Measurements from ENCODE around the gene EXOC2. TPM values are rescaled to one million over a fixed set of nuclear protein-coding genes. Genes with fewer than 3 reads are reported as not detected.

The EXOC2 gene
- total RNA-seq, 1 donor from 2014 or later, result 46.5 TPM

DNA sequence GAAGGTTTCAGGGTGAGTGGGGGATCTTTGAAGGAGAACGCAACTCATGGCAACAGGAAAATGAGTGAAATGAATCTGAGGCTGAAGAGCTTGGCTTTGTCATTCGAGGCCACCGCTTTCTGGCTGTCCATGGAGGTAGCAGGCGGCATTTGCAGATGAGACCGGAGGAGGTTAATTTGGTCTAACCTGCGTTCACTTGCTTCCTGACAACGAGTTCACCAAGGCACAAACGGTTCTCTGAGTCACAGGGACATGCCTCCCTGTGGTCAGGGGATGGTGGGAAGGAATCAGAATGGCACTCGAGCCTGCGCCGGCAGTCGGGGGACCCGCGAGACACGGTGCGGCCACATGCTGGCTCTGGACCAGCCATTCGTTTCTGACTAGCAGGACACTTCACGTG is 226.4 kb downstream of the EXOC2 start:
- H3K4me2 ChIP-seq, result no peak overlapping the region
- no peaks in the 10 kb centered on the region for H3K9me3 ChIP-seq (ENCODE audit: low read depth)
- H3K27me3 ChIP-seq, result no peaks in the 10 kb centered on the region
- H3F3A ChIP-seq (ENCODE audit: low read depth), result no peaks in the 10 kb centered on the region
- H3K27ac ChIP-seq, result no peak overlapping the region
- peaks cover 4% of the 10 kb centered on the region for H3K4me1 Mint-ChIP-seq
- no peak overlapping the region for H3K4me3 ChIP-seq
- no peak for DNase-seq (ENCODE audit: low spot score)
- peak overlapping the region; percentile 46 for H3K4me3 Mint-ChIP-seq
- peaks cover 11% of the 10 kb centered on the region for H3K27me3 Mint-ChIP-seq (ENCODE audit: insufficient read depth, low read depth)
- no peak overlapping the region for H3K9ac ChIP-seq
- no peaks in the 10 kb centered on the region for H3K79me2 ChIP-seq (ENCODE audit: low read depth)
- no peaks in the 10 kb centered on the region for H3K36me3 Mint-ChIP-seq
- no peak overlapping the region for H2AFZ ChIP-seq (replicated peaks)
- no peak overlapping the region for H3K27ac Mint-ChIP-seq
- peaks cover 4% of the 10 kb centered on the region for H3K9me3 Mint-ChIP-seq
- H4K20me1 ChIP-seq (ENCODE audit: low read depth), result no peaks in the 10 kb centered on the region
- no peaks in the 10 kb centered on the region for H3K36me3 ChIP-seq
- peaks cover 6% of the 10 kb centered on the region for H3K4me1 ChIP-seq
- TF ChIP-seq EZH2 (IDR thresholded peaks at IDR 0.05) (no peak), EZH2phosphoT487 (IDR thresholded peaks at IDR 0.05) (no peak)
- TF ChIP-seq, protein P1, sequence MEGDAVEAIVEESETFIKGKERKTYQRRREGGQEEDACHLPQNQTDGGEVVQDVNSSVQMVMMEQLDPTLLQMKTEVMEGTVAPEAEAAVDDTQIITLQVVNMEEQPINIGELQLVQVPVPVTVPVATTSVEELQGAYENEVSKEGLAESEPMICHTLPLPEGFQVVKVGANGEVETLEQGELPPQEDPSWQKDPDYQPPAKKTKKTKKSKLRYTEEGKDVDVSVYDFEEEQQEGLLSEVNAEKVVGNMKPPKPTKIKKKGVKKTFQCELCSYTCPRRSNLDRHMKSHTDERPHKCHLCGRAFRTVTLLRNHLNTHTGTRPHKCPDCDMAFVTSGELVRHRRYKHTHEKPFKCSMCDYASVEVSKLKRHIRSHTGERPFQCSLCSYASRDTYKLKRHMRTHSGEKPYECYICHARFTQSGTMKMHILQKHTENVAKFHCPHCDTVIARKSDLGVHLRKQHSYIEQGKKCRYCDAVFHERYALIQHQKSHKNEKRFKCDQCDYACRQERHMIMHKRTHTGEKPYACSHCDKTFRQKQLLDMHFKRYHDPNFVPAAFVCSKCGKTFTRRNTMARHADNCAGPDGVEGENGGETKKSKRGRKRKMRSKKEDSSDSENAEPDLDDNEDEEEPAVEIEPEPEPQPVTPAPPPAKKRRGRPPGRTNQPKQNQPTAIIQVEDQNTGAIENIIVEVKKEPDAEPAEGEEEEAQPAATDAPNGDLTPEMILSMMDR (IDR thresholded peaks at IDR 0.05), result no peak

- no peaks in the 10 kb centered on the region for H4K20me1 ChIP-seq (ENCODE audit: low read depth)
- H3K4me3 ChIP-seq, result no peak overlapping the region
- H3K9ac ChIP-seq, result no peak overlapping the region
- H3K27me3 ChIP-seq, result no peaks in the 10 kb centered on the region
- H3K9me3 Mint-ChIP-seq, result peaks cover 4% of the 10 kb centered on the region
- no peak overlapping the region for H3K4me3 Mint-ChIP-seq
- H3K36me3 ChIP-seq, result no peaks in the 10 kb centered on the region
- no peak overlapping the region for H3K27ac ChIP-seq
- no peaks in the 10 kb centered on the region for H3K4me1 Mint-ChIP-seq
- no peak overlapping the region for H3K4me2 ChIP-seq
- no peaks in the 10 kb centered on the region for H3K9me3 ChIP-seq (ENCODE audit: low read depth)
- DNase-seq (ENCODE audit: low spot score), result no peak
- no peaks in the 10 kb centered on the region for H3K36me3 Mint-ChIP-seq
- no peaks in the 10 kb centered on the region for H3F3A ChIP-seq (ENCODE audit: low read depth)
- TF ChIP-seq EZH2 (IDR thresholded peaks at IDR 0.05) (no peak), EZH2phosphoT487 (IDR thresholded peaks at IDR 0.05) (no peak)
- TF ChIP-seq, protein P1 (IDR thresholded peaks at IDR 0.05), result no peak
- H3K27ac Mint-ChIP-seq, result no peak overlapping the region
- peaks cover 11% of the 10 kb centered on the region for H3K27me3 Mint-ChIP-seq (ENCODE audit: insufficient read depth, low read depth)
- peaks cover 3% of the 10 kb centered on the region for H3K4me1 ChIP-seq
- H2AFZ ChIP-seq (replicated peaks), result no peak overlapping the region
- no peaks in the 10 kb centered on the region for H3K79me2 ChIP-seq (ENCODE audit: low read depth)
Measured at GRCh38 chr6:465531-466348, 227.2 kb downstream of the EXOC2 start.

- H3K27ac Mint-ChIP-seq, result no peak overlapping the region
- H4K20me1 ChIP-seq (ENCODE audit: low read depth), result no peaks in the 10 kb centered on the region
- H3K79me2 ChIP-seq (ENCODE audit: low read depth), result no peaks in the 10 kb centered on the region
- peaks cover 3% of the 10 kb centered on the region for H3K27me3 Mint-ChIP-seq (ENCODE audit: insufficient read depth, low read depth)
- H2AFZ ChIP-seq (replicated peaks), result peak overlapping the region; percentile 50
- DNase-seq (ENCODE audit: low spot score), result no peak
- no peak overlapping the region for H3K4me2 ChIP-seq
- no peaks in the 10 kb centered on the region for H3K36me3 ChIP-seq
- no peak overlapping the region for H3K4me3 ChIP-seq
- no peak overlapping the region for H3K27ac ChIP-seq
- H3K4me1 ChIP-seq, result no peaks in the 10 kb centered on the region
- no peak overlapping the region for H3K4me3 Mint-ChIP-seq
- TF ChIP-seq, protein P1 (IDR thresholded peaks at IDR 0.05), result no peak
- TF ChIP-seq EZH2phosphoT487 (IDR thresholded peaks at IDR 0.05), result no peak
- no peak for TF ChIP-seq EZH2 (IDR thresholded peaks at IDR 0.05)
- H3K36me3 Mint-ChIP-seq, result no peaks in the 10 kb centered on the region
- H3K9me3 Mint-ChIP-seq, result peaks cover 5% of the 10 kb centered on the region
- H3K9me3 ChIP-seq (ENCODE audit: low read depth), result no peaks in the 10 kb centered on the region
- no peak overlapping the region for H3K9ac ChIP-seq
- H3F3A ChIP-seq (ENCODE audit: low read depth), result no peaks in the 10 kb centered on the region
- no peaks in the 10 kb centered on the region for H3K27me3 ChIP-seq
- no peaks in the 10 kb centered on the region for H3K4me1 Mint-ChIP-seq
Measured at GRCh38 chr6:456887-457286, 236.1 kb downstream of the EXOC2 start.
